Measurements from ENCODE around the gene ZNF92.

Gene ZNF92

DNA sequence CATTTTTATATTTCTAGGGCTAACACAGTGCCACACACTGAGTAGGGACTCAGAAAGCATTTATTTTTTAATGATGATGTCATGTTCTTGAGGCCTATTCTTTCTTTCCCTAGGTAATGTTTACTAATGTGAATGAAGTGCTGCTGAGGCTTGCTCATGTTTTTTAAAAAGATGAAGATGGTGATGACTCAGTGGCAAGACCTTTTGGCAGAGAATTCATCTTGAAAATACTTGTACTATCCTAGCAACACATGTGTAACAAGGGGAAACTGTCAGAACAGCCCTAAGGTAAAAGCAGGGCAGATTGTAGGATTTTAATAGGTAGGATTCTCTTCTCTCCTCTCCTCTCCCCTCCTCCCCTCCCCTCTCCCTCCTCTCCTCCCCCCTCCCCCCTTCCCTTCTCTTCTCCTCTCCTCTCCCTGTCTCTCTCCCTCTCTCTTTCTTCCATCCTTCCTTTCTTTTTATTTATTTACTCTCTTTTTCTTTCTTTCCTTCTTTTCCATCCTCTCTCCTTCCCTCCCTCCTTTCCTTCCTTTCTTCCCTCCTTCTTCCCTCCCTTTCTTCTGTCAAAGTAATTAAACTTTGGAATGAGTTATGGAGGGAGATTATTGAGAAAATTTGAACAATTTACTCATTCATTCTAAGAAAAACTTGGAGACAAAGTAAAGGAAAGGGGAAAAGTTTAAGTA, 75.3 kb downstream of the ZNF92 start:
- no peaks in the 10 kb centered on the region for H3K36me3 ChIP-seq (ENCODE audit: control insufficient read depth, low read length)
- H3K4me2 ChIP-seq (ENCODE audit: low read length) = peak overlapping the region; percentile 4; the same call in 1 of the 2 replicates
- TF ChIP-seq, protein P1, sequence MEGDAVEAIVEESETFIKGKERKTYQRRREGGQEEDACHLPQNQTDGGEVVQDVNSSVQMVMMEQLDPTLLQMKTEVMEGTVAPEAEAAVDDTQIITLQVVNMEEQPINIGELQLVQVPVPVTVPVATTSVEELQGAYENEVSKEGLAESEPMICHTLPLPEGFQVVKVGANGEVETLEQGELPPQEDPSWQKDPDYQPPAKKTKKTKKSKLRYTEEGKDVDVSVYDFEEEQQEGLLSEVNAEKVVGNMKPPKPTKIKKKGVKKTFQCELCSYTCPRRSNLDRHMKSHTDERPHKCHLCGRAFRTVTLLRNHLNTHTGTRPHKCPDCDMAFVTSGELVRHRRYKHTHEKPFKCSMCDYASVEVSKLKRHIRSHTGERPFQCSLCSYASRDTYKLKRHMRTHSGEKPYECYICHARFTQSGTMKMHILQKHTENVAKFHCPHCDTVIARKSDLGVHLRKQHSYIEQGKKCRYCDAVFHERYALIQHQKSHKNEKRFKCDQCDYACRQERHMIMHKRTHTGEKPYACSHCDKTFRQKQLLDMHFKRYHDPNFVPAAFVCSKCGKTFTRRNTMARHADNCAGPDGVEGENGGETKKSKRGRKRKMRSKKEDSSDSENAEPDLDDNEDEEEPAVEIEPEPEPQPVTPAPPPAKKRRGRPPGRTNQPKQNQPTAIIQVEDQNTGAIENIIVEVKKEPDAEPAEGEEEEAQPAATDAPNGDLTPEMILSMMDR (IDR thresholded peaks at IDR 0.05; ENCODE audit: low read depth, low read length, poor library complexity, severe bottlenecking) = no peak
- TF ChIP-seq EZH2phosphoT487 (IDR thresholded peaks at IDR 0.05; ENCODE audit: borderline replicate concordance, low read length) = no peak
- no peak overlapping the region for H3K27ac ChIP-seq (ENCODE audit: low read depth, low read length)
- H3K4me1 ChIP-seq (ENCODE audit: control insufficient read depth, low read length) = peaks cover 41% of the 10 kb centered on the region
- no peak overlapping the region for H3K4me3 ChIP-seq (ENCODE audit: low read length)
- H3K9me2 ChIP-seq (replicated peaks; ENCODE audit: control insufficient read depth, low read length) = no peaks in the 10 kb centered on the region
- H3K27me3 ChIP-seq (ENCODE audit: control insufficient read depth, low read length) = no peaks in the 10 kb centered on the region
- H3K9me3 ChIP-seq (ENCODE audit: control insufficient read depth, insufficient read depth, low read length) = no peaks in the 10 kb centered on the region
- no peaks in the 10 kb centered on the region for H4K20me1 ChIP-seq (ENCODE audit: control insufficient read depth, insufficient read depth, low read depth, low read length)
- no peaks in the 10 kb centered on the region for H3F3A ChIP-seq (ENCODE audit: control insufficient read depth, insufficient read depth)
- no peaks in the 10 kb centered on the region for H3K79me2 ChIP-seq (ENCODE audit: control insufficient read depth, low read length)

DNA sequence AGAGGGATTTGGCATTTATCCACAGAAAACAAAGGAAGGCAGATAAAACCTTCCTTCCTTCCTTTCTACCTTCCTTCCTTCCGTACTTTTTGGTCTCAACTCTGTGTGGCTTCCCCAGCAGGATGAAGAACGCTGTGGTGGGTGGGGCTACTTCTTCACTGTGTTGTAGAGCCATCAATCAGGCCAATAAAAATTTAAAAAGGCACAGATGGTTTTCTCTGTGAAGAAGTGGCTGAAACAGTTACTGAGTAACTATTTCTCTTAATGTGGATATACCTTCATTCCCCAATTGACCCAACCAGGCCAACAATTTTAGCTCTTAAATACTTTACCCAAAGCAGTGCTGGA, 75.8 kb downstream of the ZNF92 start:
- H3K9me2 ChIP-seq (replicated peaks; ENCODE audit: control insufficient read depth, low read length) = no peaks in the 10 kb centered on the region
- no peaks in the 10 kb centered on the region for H3K79me2 ChIP-seq (ENCODE audit: control insufficient read depth, low read length)
- H3K36me3 ChIP-seq (ENCODE audit: control insufficient read depth, low read length) = no peaks in the 10 kb centered on the region
- H3K4me1 ChIP-seq (ENCODE audit: control insufficient read depth, low read length) = peaks cover 47% of the 10 kb centered on the region
- H3K4me3 ChIP-seq (ENCODE audit: low read length) = no peak overlapping the region
- peak overlapping the region; percentile 4; the same call in 1 of the 2 replicates for H3K4me2 ChIP-seq (ENCODE audit: low read length)
- no peak overlapping the region for H3K27ac ChIP-seq (ENCODE audit: low read depth, low read length)
- no peaks in the 10 kb centered on the region for H3K27me3 ChIP-seq (ENCODE audit: control insufficient read depth, low read length)
- H3F3A ChIP-seq (ENCODE audit: control insufficient read depth, insufficient read depth) = no peaks in the 10 kb centered on the region
- no peaks in the 10 kb centered on the region for H3K9me3 ChIP-seq (ENCODE audit: control insufficient read depth, insufficient read depth, low read length)
- no peaks in the 10 kb centered on the region for H4K20me1 ChIP-seq (ENCODE audit: control insufficient read depth, insufficient read depth, low read depth, low read length)
- TF ChIP-seq EZH2phosphoT487 (IDR thresholded peaks at IDR 0.05; ENCODE audit: borderline replicate concordance, low read length) = no peak
- TF ChIP-seq, protein P1 (IDR thresholded peaks at IDR 0.05; ENCODE audit: low read depth, low read length, poor library complexity, severe bottlenecking) = no peak
